GM23338 (cell line): ENCODE data around the gene GRAMD4. TPM values are rescaled to one million over a fixed set of nuclear protein-coding genes. Genes with fewer than 3 reads are reported as not detected.

ENCODE experiments used
- JUNB ChIP-seq: IDR thresholded peaks from one replicate; pipeline ENCODE4 v1.6.1; 2016; ENCODE audit warnings: antibody characterized with exemption; ENCODE audit not compliant: unreplicated experiment
- ZNF114 ChIP-seq: fragments of 250-450 bp; sonication (Bioruptor Pico); IDR thresholded peaks from 2 replicates; pipeline ENCODE4 v1.5.0; 2020; ENCODE audit warnings: mild to moderate bottlenecking, moderate library complexity
- polyA plus RNA-seq: library from polyadenylated mRNA; unstranded; fragments of >200 nt; fragmentation: Nextera tagmentation; extraction: Ambion mirVana; gene quantifications from 2 replicates; pipeline ENCODE4 v1.2.1, GENCODE V29; 2016
- total RNA-seq: library from RNA; depleted of rRNA; stranded (reverse); fragments of >200 nt; shearing (Covaris generic); gene quantifications from 2 replicates; pipeline ENCODE4 v1.2.3, GENCODE V29; 2014
- TF ChIP-seq, protein P1 (sequence below): fragments of 250-450 bp; sonication (Bioruptor Pico); IDR thresholded peaks from 2 replicates; pipeline ENCODE4 v1.5.0; 2020; ENCODE audit warnings: mild to moderate bottlenecking, moderate library complexity
- TF ChIP-seq, protein P2 (sequence below): IDR thresholded peaks from one replicate; pipeline ENCODE4 v1.6.1; 2018; ENCODE audit warnings: antibody characterized with exemption; ENCODE audit not compliant: unreplicated experiment
- TF ChIP-seq, protein P3 (sequence below), 2 experiments: fragments of 200-600 bp in 1 of 2; sonication (generic) in 1 of 2; conservative IDR thresholded peaks; 2 replicates each; pipeline versions ENCODE4 v1.5.1 to v1.6.1; 2016 to 2017; ENCODE audit warnings: antibody characterized with exemption in 2 of 2, low read depth in 2 of 2, mild to moderate bottlenecking in 2 of 2, moderate library complexity in 1 of 2

GRAMD4 gene
- total and polyA plus RNA-seq, 2 experiments from 2014 or later: 2.7 to 81.8 TPM

- TF ChIP-seq, protein P1, sequence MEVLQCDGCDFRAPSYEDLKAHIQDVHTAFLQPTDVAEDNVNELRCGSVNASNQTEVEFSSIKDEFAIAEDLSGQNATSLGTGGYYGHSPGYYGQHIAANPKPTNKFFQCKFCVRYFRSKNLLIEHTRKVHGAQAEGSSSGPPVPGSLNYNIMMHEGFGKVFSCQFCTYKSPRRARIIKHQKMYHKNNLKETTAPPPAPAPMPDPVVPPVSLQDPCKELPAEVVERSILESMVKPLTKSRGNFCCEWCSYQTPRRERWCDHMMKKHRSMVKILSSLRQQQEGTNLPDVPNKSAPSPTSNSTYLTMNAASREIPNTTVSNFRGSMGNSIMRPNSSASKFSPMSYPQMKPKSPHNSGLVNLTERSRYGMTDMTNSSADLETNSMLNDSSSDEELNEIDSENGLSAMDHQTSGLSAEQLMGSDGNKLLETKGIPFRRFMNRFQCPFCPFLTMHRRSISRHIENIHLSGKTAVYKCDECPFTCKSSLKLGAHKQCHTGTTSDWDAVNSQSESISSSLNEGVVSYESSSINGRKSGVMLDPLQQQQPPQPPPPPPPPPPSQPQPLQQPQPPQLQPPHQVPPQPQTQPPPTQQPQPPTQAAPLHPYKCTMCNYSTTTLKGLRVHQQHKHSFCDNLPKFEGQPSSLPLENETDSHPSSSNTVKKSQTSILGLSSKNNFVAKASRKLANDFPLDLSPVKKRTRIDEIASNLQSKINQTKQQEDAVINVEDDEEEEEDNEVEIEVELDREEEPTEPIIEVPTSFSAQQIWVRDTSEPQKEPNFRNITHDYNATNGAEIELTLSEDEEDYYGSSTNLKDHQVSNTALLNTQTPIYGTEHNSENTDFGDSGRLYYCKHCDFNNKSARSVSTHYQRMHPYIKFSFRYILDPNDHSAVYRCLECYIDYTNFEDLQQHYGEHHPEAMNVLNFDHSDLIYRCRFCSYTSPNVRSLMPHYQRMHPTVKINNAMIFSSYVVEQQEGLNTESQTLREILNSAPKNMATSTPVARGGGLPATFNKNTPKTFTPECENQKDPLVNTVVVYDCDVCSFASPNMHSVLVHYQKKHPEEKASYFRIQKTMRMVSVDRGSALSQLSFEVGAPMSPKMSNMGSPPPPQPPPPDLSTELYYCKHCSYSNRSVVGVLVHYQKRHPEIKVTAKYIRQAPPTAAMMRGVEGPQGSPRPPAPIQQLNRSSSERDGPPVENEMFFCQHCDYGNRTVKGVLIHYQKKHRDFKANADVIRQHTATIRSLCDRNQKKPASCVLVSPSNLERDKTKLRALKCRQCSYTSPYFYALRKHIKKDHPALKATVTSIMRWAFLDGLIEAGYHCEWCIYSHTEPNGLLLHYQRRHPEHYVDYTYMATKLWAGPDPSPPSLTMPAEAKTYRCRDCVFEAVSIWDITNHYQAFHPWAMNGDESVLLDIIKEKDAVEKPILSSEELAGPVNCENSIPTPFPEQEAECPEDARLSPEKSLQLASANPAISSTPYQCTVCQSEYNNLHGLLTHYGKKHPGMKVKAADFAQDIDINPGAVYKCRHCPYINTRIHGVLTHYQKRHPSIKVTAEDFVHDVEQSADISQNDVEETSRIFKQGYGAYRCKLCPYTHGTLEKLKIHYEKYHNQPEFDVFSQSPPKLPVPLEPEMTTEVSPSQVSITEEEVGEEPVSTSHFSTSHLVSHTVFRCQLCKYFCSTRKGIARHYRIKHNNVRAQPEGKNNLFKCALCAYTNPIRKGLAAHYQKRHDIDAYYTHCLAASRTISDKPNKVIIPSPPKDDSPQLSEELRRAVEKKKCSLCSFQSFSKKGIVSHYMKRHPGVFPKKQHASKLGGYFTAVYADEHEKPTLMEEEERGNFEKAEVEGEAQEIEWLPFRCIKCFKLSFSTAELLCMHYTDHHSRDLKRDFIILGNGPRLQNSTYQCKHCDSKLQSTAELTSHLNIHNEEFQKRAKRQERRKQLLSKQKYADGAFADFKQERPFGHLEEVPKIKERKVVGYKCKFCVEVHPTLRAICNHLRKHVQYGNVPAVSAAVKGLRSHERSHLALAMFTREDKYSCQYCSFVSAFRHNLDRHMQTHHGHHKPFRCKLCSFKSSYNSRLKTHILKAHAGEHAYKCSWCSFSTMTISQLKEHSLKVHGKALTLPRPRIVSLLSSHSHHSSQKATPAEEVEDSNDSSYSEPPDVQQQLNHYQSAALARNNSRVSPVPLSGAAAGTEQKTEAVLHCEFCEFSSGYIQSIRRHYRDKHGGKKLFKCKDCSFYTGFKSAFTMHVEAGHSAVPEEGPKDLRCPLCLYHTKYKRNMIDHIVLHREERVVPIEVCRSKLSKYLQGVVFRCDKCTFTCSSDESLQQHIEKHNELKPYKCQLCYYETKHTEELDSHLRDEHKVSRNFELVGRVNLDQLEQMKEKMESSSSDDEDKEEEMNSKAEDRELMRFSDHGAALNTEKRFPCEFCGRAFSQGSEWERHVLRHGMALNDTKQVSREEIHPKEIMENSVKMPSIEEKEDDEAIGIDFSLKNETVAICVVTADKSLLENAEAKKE (CRISPR knock-in tag): no peak
- TF ChIP-seq, protein P2, sequence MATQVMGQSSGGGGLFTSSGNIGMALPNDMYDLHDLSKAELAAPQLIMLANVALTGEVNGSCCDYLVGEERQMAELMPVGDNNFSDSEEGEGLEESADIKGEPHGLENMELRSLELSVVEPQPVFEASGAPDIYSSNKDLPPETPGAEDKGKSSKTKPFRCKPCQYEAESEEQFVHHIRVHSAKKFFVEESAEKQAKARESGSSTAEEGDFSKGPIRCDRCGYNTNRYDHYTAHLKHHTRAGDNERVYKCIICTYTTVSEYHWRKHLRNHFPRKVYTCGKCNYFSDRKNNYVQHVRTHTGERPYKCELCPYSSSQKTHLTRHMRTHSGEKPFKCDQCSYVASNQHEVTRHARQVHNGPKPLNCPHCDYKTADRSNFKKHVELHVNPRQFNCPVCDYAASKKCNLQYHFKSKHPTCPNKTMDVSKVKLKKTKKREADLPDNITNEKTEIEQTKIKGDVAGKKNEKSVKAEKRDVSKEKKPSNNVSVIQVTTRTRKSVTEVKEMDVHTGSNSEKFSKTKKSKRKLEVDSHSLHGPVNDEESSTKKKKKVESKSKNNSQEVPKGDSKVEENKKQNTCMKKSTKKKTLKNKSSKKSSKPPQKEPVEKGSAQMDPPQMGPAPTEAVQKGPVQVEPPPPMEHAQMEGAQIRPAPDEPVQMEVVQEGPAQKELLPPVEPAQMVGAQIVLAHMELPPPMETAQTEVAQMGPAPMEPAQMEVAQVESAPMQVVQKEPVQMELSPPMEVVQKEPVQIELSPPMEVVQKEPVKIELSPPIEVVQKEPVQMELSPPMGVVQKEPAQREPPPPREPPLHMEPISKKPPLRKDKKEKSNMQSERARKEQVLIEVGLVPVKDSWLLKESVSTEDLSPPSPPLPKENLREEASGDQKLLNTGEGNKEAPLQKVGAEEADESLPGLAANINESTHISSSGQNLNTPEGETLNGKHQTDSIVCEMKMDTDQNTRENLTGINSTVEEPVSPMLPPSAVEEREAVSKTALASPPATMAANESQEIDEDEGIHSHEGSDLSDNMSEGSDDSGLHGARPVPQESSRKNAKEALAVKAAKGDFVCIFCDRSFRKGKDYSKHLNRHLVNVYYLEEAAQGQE: no peak
- TF ChIP-seq, protein P3, sequence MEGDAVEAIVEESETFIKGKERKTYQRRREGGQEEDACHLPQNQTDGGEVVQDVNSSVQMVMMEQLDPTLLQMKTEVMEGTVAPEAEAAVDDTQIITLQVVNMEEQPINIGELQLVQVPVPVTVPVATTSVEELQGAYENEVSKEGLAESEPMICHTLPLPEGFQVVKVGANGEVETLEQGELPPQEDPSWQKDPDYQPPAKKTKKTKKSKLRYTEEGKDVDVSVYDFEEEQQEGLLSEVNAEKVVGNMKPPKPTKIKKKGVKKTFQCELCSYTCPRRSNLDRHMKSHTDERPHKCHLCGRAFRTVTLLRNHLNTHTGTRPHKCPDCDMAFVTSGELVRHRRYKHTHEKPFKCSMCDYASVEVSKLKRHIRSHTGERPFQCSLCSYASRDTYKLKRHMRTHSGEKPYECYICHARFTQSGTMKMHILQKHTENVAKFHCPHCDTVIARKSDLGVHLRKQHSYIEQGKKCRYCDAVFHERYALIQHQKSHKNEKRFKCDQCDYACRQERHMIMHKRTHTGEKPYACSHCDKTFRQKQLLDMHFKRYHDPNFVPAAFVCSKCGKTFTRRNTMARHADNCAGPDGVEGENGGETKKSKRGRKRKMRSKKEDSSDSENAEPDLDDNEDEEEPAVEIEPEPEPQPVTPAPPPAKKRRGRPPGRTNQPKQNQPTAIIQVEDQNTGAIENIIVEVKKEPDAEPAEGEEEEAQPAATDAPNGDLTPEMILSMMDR (conservative IDR thresholded peaks at IDR 0.05; ENCODE audit: low read depth in 2 of 2): no peak
- TF ChIP-seq JUNB (no peak), ZNF114 (CRISPR knock-in tag) (no peak)
Measured at GRCh38 chr22:46657655-46657953, 37.4 kb downstream of the GRAMD4 start (continued).
